MM.1S (cell line): ENCODE results near the gene ADAMTS13.
A peak's percentile ranks its signal among the peaks of the same experiment; 100 is the strongest.

Experiments
- DNase-seq: peaks from one replicate; pipeline ENCODE4 v3.0.0-alpha.2; 2015
- H2AFZ ChIP-seq: fragments of 300-600 bp; sonication (generic); 2 replicates; pipeline ENCODE4 v1.6.0; 2016; ENCODE audit warnings: antibody characterized with exemption, low read length
- H3F3A ChIP-seq: fragments of 300-600 bp; sonication (generic); 2 replicates; pipeline ENCODE4 v1.6.1; 2016; ENCODE audit warnings: mild to moderate bottlenecking, antibody characterized with exemption, low read length, moderate library complexity, mixed read lengths; ENCODE audit not compliant: insufficient read depth
- H3K27ac ChIP-seq: fragments of 300-600 bp; sonication (generic); 2 replicates; pipeline ENCODE4 v1.5.1; 2016; ENCODE audit warnings: mild to moderate bottlenecking, low read length
- H3K27me3 ChIP-seq: fragments of 300-600 bp; sonication (generic); replicated peaks from 2 replicates; pipeline ENCODE4 v1.6.0; 2016; ENCODE audit warnings: low read length; ENCODE audit not compliant: insufficient read depth
- H3K36me3 ChIP-seq: fragments of 300-600 bp; sonication (generic); replicated peaks from 2 replicates; pipeline ENCODE4 v1.6.1; 2016; ENCODE audit warnings: mild to moderate bottlenecking, low read length, mixed read lengths; ENCODE audit not compliant: insufficient read depth
- H3K4me1 ChIP-seq: fragments of 300-600 bp; sonication (generic); 2 replicates; pipeline ENCODE4 v1.6.1; 2016; ENCODE audit warnings: low read length, mixed read lengths
- H3K4me2 ChIP-seq: fragments of 300-600 bp; sonication (generic); 2 replicates; pipeline ENCODE4 v1.6.0; 2016; ENCODE audit warnings: low read depth, low read length
- H3K4me3 ChIP-seq: fragments of 300-600 bp; sonication (generic); 2 replicates; pipeline ENCODE4 v1.5.1; 2016; ENCODE audit warnings: low read length, mixed read lengths
- H3K79me2 ChIP-seq: fragments of 300-600 bp; sonication (generic); 2 replicates; pipeline ENCODE4 v1.6.1; 2016; ENCODE audit warnings: mixed run types, low read length, mixed read lengths
- H3K9ac ChIP-seq: fragments of 300-600 bp; sonication (generic); 2 replicates; pipeline ENCODE4 v1.6.1; 2016; ENCODE audit warnings: low read length, mixed read lengths
- H3K9me2 ChIP-seq: fragments of 300-600 bp; sonication (generic); replicated peaks from 2 replicates; pipeline ENCODE4 v1.6.1; 2016; ENCODE audit warnings: mild to moderate bottlenecking, low read length, mixed read lengths; ENCODE audit not compliant: insufficient read depth
- H3K9me3 ChIP-seq: fragments of 300-600 bp; sonication (generic); replicated peaks from 2 replicates; pipeline ENCODE4 v1.6.1; 2016; ENCODE audit warnings: mild to moderate bottlenecking, low read length, mixed read lengths; ENCODE audit not compliant: insufficient read depth
- H4K20me1 ChIP-seq: fragments of 300-600 bp; sonication (generic); 2 replicates; pipeline ENCODE4 v1.6.1; 2016; ENCODE audit warnings: mild to moderate bottlenecking, low read length, moderate library complexity, mixed read lengths; ENCODE audit not compliant: insufficient read depth
- EZH2 ChIP-seq: fragments of 300-600 bp; sonication (generic); optimal IDR thresholded peaks from 2 replicates; pipeline ENCODE3; 2017; ENCODE audit warnings: low read depth, mild to moderate bottlenecking, antibody characterized with exemption, low read length, mixed read lengths
- EZH2phosphoT487 ChIP-seq: fragments of 300-600 bp; sonication (generic); IDR thresholded peaks from 2 replicates; pipeline ENCODE4 v1.6.1; 2018; ENCODE audit warnings: antibody characterized with exemption, low read length
- TF ChIP-seq, protein P1 (sequence below): fragments of 300-600 bp; sonication (generic); IDR thresholded peaks from 2 replicates; pipeline ENCODE4 v1.5.1; 2016; ENCODE audit warnings: antibody characterized with exemption, low read length, mixed read lengths

Gene ADAMTS13

GRCh38 chr9:133484671-133485437 is 62.7 kb downstream of the ADAMTS13 start:
- Histone ChIP-seq H3K79me2 (no peaks in the 10 kb centered on the region), H3K4me1 (no peaks in the 10 kb centered on the region), H4K20me1 (no peaks in the 10 kb centered on the region), H3K27me3 (peaks cover 82% of the 10 kb centered on the region), H3K4me2 (no peak overlapping the region), H3F3A (no peaks in the 10 kb centered on the region), H3K9me2 (no peaks in the 10 kb centered on the region), H3K36me3 (no peaks in the 10 kb centered on the region), H3K4me3 (no peak overlapping the region), H3K9ac (no peak overlapping the region), H3K9me3 (no peaks in the 10 kb centered on the region), H2AFZ (no peak overlapping the region), H3K27ac (no peak overlapping the region)
- TF ChIP-seq, protein P1, sequence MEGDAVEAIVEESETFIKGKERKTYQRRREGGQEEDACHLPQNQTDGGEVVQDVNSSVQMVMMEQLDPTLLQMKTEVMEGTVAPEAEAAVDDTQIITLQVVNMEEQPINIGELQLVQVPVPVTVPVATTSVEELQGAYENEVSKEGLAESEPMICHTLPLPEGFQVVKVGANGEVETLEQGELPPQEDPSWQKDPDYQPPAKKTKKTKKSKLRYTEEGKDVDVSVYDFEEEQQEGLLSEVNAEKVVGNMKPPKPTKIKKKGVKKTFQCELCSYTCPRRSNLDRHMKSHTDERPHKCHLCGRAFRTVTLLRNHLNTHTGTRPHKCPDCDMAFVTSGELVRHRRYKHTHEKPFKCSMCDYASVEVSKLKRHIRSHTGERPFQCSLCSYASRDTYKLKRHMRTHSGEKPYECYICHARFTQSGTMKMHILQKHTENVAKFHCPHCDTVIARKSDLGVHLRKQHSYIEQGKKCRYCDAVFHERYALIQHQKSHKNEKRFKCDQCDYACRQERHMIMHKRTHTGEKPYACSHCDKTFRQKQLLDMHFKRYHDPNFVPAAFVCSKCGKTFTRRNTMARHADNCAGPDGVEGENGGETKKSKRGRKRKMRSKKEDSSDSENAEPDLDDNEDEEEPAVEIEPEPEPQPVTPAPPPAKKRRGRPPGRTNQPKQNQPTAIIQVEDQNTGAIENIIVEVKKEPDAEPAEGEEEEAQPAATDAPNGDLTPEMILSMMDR: no peak
- no peak for DNase-seq

DNA sequence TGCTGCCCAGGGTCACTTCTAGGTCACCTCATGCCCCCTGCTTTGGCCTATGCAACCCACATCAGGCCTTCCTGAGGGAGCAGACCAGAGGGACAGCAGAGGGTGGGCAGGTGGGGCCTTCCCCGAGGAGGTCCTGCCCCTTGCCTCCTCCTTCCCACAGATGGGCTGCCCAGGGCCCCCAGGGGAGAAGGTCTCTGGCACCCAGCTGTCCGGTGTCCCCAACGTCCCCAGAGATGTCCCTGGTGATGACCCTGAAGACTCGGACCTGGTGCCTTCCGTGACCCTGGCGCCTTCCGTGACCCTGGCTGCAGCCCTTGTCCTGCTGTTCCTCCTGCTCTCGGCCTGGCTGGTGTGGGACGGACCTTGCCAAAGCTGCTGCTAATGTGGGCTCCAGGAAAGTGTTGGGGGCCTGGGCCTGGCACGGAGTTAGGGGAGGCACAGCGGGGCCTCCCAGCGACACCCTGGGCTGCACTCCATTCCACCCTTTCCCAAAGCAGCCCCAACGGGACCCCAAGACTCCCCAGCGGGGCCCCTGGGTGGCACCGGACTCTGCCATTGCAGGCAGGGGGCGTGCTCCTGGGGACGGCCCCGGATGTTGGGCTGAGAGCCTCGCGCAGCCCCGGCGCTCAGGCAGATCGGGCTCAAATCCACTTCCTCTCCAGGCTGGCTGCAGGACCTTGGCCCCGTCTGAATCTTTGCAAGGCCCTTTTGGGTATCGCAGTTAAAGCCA is 63.5 kb downstream of the ADAMTS13 start:
- DNase-seq: peak; percentile 9
- TF ChIP-seq EZH2 (no peak), EZH2phosphoT487 (no peak)
- TF ChIP-seq, protein P1: no peak
- H3K9ac ChIP-seq: no peak overlapping the region

GRCh38 chr9:133487331-133487725 is 65.2 kb downstream of the ADAMTS13 start:
- Histone ChIP-seq H3K36me3 (no peaks in the 10 kb centered on the region), H3K27me3 (peaks cover 87% of the 10 kb centered on the region), H4K20me1 (no peaks in the 10 kb centered on the region), H3K4me1 (no peaks in the 10 kb centered on the region), H3K9ac (no peak overlapping the region), H2AFZ (no peak overlapping the region), H3K9me2 (no peaks in the 10 kb centered on the region), H3K9me3 (no peaks in the 10 kb centered on the region), H3K4me3 (no peak overlapping the region), H3F3A (no peaks in the 10 kb centered on the region), H3K4me2 (no peak overlapping the region), H3K79me2 (no peaks in the 10 kb centered on the region), H3K27ac (no peak overlapping the region)
- no peak for TF ChIP-seq EZH2
- no peak for TF ChIP-seq EZH2phosphoT487
- TF ChIP-seq, protein P1: no peak
- DNase-seq: no peak

More for the DNA sequence above, 63.5 kb downstream of the ADAMTS13 start:
- H3K4me1 ChIP-seq: no peaks in the 10 kb centered on the region
- no peaks in the 10 kb centered on the region for H3K36me3 ChIP-seq
- peak overlapping the region; percentile 69 for H3K4me2 ChIP-seq
- H3K9me3 ChIP-seq: no peaks in the 10 kb centered on the region
- H3K9me2 ChIP-seq: no peaks in the 10 kb centered on the region
- peak overlapping the region; percentile 69 for H2AFZ ChIP-seq
- H3K27ac ChIP-seq: no peak overlapping the region
- no peaks in the 10 kb centered on the region for H4K20me1 ChIP-seq
- H3K4me3 ChIP-seq: peak overlapping the region; percentile 8; the same call in 1 of the 2 replicates
- no peaks in the 10 kb centered on the region for H3K79me2 ChIP-seq
- H3K27me3 ChIP-seq: peaks cover 84% of the 10 kb centered on the region
- no peaks in the 10 kb centered on the region for H3F3A ChIP-seq
